ENCODE measurements around the gene SHOX.

- TF ChIP-seq CTCF (conservative IDR thresholded peaks at IDR 0.05 in 1 of 2, IDR thresholded peaks at IDR 0.05 in 1 of 2; ENCODE audit: low read depth in 1 of 2, low read length in 2 of 2) (no peak), EZH2 (IDR thresholded peaks at IDR 0.05; ENCODE audit: low read length, missing control alignments) (no peak)
These were observed 51.4 kb downstream of the SHOX start for GRCh38 chrX:681989-682388.

Measured in fibroblast of lung (primary cell).